HG03521 (cell line): ENCODE measurements around the gene TMEM179B.

Source experiments
- ATAC-seq: cut with Tn5 transposase; IDR thresholded peaks from one replicate; pipeline ENCODE4 v1.9.1; 2021; ENCODE audit warnings: mild to moderate bottlenecking, moderate library complexity; ENCODE audit not compliant: unreplicated experiment

The TMEM179B gene

GRCh38 chr11:62831520-62832335 is 44.5 kb downstream of the TMEM179B start, which contains the start of gene STX5:
Gene STX5, minus strand, starts transcription at chr11:62832051. Its CDS starts 808 bp downstream, at chr11:62831243.
- peak; percentile 83 for ATAC-seq

- ATAC-seq, result peak; percentile 10
These were observed 45.4 kb downstream of the TMEM179B start, which contains the start of gene TEX54 for GRCh38 chr11:62832336-62833234. Gene TEX54, minus strand, starts transcription at chr11:62832841.

GRCh38 chr11:62835336-62835735 is 48.1 kb downstream of the TMEM179B start:
- ATAC-seq, result no peak

- peak; percentile 51 for ATAC-seq
These were observed 52.1 kb downstream of the TMEM179B start, which contains the start of gene WDR74 for GRCh38 chr11:62839050-62839945. Gene WDR74, minus strand, starts transcription at chr11:62839590. Its CDS starts 20 bp downstream, at chr11:62839570.
